GM21737 (cell line): ENCODE results near the gene TMEM106B.
"Not testable (repeated sequence)": the region's sequence is repeated elsewhere in the genome, so short reads cannot be mapped to it uniquely, and the experiment has no call there.

Experiments
- ATAC-seq: cut with Tn5 transposase; IDR thresholded peaks from one replicate; pipeline ENCODE4 v1.9.1; 2021; ENCODE audit warnings: mild to moderate bottlenecking, moderate library complexity; ENCODE audit not compliant: unreplicated experiment

The TMEM106B gene

GRCh38 chr7:12211054-12211710 lies at the start of gene TMEM106B:
Gene TMEM106B, plus strand, starts transcription at chr7:12211294. Its CDS starts 3,517 bp downstream, at chr7:12214811.
- peak; percentile 98 for ATAC-seq

DNA sequence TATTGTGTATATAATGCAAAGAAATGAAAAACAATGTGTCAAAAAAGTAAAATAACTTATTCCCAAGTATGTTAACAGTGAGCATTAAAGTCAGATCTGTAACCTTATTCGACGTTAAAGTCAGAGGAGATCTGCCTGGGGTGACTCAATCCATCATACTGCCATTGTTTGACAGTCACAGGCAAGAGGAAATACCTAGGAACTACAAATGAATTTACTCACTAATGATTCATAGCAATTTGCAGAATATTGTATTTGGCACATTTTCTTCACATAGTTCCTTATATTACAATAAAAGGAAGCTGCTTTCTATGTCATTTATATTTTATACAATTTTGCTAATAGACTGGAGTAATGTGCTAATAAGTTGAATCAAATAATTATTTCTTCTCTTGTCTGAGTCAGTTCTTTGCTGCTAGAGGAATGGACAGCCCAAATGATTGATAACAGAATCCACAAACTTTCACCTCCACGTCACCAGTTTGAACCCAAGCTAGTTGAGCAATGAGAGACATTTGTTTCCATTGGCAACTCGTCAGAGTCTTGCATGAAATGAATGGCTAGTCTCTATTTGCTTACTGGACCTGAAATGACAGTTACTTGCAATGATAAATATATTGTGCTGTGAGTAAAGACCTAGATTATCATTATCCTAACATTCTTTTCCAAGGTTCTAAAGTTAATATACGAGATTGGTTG lies 48.5 kb upstream of the TMEM106B start:
- ATAC-seq, result no peak

DNA sequence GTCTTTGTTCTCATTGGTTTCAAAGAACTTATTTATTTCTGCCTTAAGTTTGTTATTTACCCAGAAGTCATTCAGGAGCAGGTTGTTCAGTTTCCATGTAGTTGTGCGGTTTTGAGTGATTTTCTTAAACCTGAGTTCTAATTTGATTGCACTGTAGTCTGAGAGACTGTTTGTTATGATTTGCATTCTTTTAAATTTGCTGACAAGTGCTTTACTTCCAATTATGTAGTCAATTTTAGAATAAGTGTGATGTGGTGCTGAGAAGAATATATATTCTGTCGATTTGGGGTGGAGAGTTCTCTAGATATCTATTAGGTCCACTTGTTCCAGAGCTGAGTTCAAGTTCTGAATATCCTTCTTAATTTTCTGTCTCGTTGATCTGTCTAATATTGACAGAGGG lies 43.0 kb upstream of the TMEM106B start:
- not testable (repeated sequence) for ATAC-seq

- not testable (repeated sequence) for ATAC-seq
Measured at GRCh38 chr7:12169981-12170820, 40.9 kb upstream of the TMEM106B start.

DNA sequence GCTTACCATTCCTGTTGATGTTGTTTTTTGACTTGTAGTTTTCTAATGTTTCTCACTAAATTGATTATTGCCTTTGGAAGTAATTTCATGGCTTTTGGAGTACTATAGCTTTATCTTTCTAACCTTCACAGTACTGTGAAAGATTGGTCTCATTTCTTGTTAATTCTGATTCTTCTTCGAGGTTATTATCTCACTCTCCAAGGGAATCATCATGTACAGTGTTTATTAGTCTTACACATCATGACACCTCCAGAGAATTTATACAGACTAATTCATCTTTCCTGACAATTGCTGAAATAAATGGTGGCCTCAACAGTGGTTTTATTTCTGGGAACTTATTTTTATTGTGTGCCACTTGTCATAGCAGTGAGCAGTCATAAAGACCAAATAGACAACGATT lies 37.4 kb upstream of the TMEM106B start:
- ATAC-seq, result no peak

DNA sequence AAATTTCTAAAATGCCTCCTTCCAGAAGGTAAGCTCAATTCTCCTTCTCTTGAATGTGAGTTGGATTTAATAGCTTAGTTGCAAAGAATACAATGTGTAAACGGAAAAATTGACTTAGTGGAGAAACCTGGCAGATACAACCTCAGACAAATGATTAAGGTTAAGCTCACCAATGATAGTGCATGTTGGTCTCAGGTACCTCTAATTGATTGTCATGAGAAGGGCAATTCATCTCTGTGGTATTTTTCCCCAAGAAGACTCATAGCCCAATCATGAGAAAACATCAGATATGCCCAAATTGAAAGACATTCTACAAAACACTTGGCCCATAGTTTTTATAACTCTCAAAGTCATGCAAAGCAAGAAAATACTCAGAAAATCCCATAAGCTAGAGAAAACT lies 36.2 kb upstream of the TMEM106B start:
- ATAC-seq, result no peak

GRCh38 chr7:12178317-12178716 lies 32.8 kb upstream of the TMEM106B start:
- ATAC-seq, result no peak

DNA sequence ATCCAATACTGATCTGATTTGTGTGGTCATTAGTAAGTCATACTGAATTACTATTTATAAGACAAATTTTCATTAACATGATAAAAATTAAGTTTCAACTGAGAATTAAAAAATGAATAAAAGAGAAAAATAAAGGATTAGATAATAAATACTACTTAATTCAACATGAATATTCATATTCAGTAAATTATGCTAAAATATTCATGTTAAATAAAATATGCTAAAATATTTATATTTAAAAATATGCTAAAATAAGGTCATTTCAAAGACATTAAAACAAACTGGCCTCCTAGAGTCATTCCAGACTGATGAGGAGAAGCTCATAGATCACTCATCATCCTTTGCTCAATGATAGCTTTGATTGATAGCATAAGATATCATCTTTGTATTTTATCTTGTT lies 16.7 kb upstream of the TMEM106B start:
- no peak for ATAC-seq

DNA sequence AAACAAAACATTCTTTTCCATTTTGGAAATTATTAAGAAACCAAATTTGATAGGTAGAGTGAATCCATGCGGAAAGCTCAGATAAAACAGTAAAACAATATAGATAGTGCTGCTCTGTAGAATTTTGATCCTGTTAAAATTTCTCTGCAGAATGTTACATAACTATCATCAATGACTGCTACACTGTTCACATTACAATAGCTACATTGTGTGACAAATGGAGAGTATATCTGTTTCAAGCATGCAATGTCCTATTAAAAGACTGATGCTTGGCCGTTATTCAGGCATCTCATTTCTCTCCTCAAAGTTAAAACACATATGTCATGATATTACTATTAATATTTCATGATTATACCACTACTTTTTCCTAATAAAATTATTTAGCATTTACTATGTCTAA lies 14.7 kb upstream of the TMEM106B start:
- ATAC-seq, result no peak

GRCh38 chr7:12199363-12199762 lies 11.7 kb upstream of the TMEM106B start:
- no peak for ATAC-seq

GRCh38 chr7:12207046-12207445 lies 4.0 kb upstream of the TMEM106B start:
- ATAC-seq, result no peak

- ATAC-seq, result no peak
Measured at GRCh38 chr7:12209221-12209620, 1.9 kb upstream of the TMEM106B start.

- ATAC-seq, result peak; percentile 28
Measured at GRCh38 chr7:12210179-12211053, 678 bp upstream of the TMEM106B start.

DNA sequence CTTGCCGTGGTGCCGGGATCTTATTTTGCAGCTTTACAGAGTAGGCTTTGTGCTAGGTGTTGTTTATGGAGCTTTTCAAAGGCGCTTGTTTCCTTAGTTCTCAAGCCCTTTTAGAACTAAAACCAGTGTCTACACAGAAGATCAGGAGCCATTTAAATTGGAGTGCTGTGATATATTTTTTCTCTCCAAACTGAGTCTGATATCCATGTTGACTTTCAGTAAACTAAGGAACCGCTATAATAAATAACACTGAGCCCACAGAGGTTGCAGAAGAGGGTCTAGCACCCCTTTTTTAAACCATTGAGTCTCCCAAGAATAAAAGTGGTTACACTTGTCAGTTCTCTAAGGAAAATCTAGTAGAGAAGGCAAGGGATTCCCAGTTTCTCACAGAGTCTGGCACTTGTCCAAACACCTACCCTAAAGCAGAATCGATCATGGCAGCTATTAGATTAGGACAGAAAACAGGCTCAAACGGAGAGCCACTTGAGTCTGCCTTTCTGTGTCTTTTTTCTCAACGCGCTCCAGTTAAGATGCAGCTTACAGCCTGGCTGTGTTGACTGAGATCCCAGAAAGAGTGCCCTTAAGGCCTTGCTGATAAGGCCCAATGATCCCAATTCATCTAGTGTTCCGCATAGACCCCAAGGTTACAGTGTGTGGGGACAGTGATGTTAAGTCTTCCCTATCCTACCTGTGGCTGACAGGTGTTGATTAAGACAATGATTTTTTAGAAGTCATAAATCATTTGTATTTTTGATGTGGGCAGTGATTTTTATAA lies 804 bp downstream of the TMEM106B start:
- no peak for ATAC-seq

GRCh38 chr7:12217311-12217710 lies 6.2 kb downstream of the TMEM106B start:
- ATAC-seq, result no peak

DNA sequence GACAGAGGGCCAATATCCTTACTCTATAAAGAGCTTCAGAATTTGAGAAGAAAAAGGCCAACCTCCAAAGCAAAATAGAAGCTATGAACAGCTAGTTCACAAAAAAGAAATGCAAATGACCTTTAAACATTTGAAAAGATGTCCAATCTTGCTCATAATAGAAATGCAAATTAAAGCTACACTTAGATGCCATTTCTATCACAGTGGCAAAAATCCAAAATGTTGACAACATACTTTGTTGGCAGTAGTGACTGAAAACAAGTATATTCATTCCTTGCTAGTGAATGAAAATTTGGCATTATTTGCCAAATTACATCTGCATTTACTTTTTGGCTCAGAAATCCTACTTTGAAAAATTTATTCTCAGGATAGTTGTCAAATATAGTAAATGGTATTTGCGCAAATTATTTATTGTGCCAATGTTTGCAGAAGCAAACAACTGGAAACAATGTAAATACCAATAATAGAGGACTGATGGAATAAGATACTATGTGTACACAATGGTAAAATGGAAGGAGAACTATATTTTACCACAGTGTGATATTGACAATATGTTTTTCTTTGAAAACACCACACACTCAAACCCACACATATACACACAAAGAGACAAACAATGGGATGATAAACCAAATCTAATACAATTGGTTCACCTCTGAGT lies 9.4 kb downstream of the TMEM106B start:
- no peak for ATAC-seq

DNA sequence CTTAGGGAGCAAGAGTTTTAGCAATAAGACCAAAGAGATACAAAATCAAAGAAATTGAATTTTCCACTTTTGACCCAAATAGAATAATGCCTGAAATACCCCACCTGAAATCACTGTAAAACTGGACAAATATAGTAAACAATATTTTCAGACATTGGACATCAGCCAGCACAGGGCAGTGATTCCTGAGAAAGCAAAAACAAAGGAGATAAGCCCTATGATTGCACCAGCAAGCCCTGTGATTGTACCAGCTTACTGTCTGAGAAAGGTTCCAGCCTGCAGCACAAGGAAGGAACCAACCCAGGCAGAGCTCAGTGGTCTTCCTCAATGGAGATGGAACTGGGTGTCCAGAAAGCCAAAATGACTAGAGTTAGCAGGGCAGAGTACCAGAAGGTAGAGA lies 10.3 kb downstream of the TMEM106B start:
- ATAC-seq, result no peak

GRCh38 chr7:12222889-12223579 lies 11.9 kb downstream of the TMEM106B start:
- peak; percentile 86 for ATAC-seq

GRCh38 chr7:12225017-12225416 lies 13.9 kb downstream of the TMEM106B start:
- not testable (repeated sequence) for ATAC-seq
